ENCODE results near the gene PPIE. TPM values are rescaled to one million over a fixed set of nuclear protein-coding genes. Genes with fewer than 3 reads are reported as not detected.

PPIE gene
- total RNA-seq, 1 donor from 2014 or later = 32.4 TPM

- H3K4me3 ChIP-seq = no peak overlapping the region
- no peaks in the 10 kb centered on the region for H3K4me1 ChIP-seq
- no peak for TF ChIP-seq POLR2AphosphoS5 (IDR thresholded peaks at IDR 0.05; ENCODE audit: insufficient read depth in 1 of 2, low read depth in 1 of 2)
- no peak for TF ChIP-seq CTCF (IDR thresholded peaks at IDR 0.05)
- no peak for TF ChIP-seq POLR2A (IDR thresholded peaks at IDR 0.05)
- H3K27me3 ChIP-seq = no peaks in the 10 kb centered on the region
- intact Hi-C loops (cut with DNase I) = loop anchor here (5.0 kb wide), 1 partner anchor 111 kb away; no protein-coding TSS in a partner anchor
- H3K9me3 ChIP-seq = no peaks in the 10 kb centered on the region
- no peak overlapping the region for H3K27ac ChIP-seq
- DNase-seq (ENCODE audit: extremely low spot score in 2 of 2) = peak in 1 of 2 donors; percentile 47
- H3K36me3 ChIP-seq = no peaks in the 10 kb centered on the region
These were observed 20.9 kb upstream of the PPIE start for GRCh38 chr1:39717809-39718208.

DNA sequence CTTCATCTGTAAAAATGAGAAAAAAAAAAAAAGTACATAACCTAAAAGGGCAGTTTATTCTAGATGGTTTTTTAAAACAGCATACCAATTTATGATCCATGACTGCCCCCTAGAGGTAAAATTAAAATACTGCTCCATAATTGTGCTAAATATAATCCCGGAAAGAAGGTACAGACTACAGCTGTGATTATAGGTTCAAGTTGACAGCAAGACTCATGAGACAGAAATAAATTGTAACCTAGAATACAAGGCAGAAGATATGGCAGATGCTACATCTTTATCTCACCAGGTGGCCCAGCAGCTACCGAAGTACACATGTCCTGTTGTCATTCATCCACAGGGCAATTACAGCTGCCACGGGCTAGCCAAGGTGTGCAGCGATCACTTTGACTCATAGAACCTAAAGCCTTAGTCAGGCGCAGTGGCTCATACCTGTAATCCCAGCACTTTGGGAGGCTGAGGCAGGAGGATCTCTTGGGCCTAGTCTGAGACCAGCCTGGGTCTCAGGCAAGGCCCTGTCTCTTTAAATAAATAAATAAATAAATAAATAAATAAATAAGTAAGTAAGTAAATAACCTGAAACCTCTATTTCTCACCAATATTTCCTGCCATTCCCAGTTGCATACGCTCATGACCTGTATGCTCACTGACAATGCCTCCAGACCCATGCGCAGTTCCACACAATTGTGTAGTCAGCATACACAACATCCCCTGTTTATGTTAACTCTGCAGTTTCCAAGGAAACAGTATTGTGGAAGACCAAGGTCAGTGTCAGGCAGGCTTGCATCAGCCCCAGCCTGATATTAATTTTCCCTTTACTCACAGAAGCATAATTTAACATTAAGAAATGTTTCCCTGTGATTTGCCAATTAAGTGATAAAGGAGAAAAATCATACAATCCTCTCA lies 18.3 kb upstream of the PPIE start:
- no peaks in the 10 kb centered on the region for H3K36me3 ChIP-seq
- DNase-seq (ENCODE audit: extremely low spot score in 2 of 2) = peak in 1 of 2 donors; percentile 40

DNA sequence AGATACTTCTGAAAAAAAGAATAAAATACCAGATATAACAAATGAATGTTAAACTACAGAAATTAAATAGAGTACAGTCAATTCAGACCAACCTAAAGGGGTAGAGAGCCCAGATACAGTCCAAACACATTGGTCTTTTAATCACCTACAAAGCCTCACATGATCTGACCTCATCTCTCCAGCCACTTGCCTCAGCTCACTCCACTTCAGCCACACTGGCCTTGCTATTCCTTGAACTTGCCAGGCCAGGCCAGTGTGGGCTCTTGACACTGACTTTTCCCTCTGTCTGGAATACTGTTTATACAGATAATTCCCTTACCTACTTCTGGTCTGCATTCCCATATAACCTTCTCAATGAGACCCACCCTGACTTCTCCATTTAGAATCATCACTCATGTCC lies 17.0 kb upstream of the PPIE start:
- intact Hi-C loops (cut with DNase I) = no loop called here

More for the DNA sequence above, 18.3 kb upstream of the PPIE start:
- peak in 2 of 3 experiments; percentile 56 to 78 for TF ChIP-seq CTCF (IDR thresholded peaks at IDR 0.05)
- TF ChIP-seq POLR2A (IDR thresholded peaks at IDR 0.05) = no peak
- intact Hi-C loops (cut with DNase I) = no loop called here
- Histone ChIP-seq H3K4me3 (no peak overlapping the region), H3K27ac (no peak overlapping the region), H3K27me3 (no peaks in the 10 kb centered on the region), H3K9me3 (no peaks in the 10 kb centered on the region), H3K4me1 (no peaks in the 10 kb centered on the region)

DNA sequence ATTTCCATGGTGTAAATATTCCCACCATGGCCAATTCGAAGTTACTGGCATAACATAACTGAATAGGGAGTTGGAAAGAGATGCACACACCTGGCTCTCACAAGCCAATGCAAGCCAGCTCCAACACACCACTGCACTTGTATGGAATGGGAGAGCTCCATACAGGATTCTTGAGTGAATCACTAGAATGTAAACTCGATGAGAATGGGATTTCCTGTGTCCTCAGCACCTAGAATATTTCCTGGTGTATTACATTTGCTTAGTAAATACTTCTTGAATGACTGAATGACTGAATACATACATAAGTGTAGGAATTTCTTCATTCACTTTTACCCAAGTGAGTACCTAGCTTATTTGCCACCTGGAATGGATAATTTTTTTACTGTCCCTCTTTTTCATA lies 16.2 kb upstream of the PPIE start:
- H3K27ac ChIP-seq = no peak overlapping the region
- no peaks in the 10 kb centered on the region for H3K27me3 ChIP-seq
- TF ChIP-seq POLR2A (IDR thresholded peaks at IDR 0.05) (no peak), POLR2AphosphoS5 (IDR thresholded peaks at IDR 0.05; ENCODE audit: insufficient read depth in 1 of 2, low read depth in 1 of 2) (no peak), CTCF (IDR thresholded peaks at IDR 0.05) (no peak)
- H3K4me3 ChIP-seq = no peak overlapping the region
- no peaks in the 10 kb centered on the region for H3K36me3 ChIP-seq
- no peaks in the 10 kb centered on the region for H3K4me1 ChIP-seq
- no peaks in the 10 kb centered on the region for H3K9me3 ChIP-seq
- intact Hi-C loops (cut with DNase I) = no loop called here
- DNase-seq (ENCODE audit: extremely low spot score in 2 of 2) = peak in 1 of 2 donors; percentile 37

More for the DNA sequence above, 17.0 kb upstream of the PPIE start:
- TF ChIP-seq POLR2A (IDR thresholded peaks at IDR 0.05) (no peak), CTCF (IDR thresholded peaks at IDR 0.05) (no peak), POLR2AphosphoS5 (IDR thresholded peaks at IDR 0.05; ENCODE audit: insufficient read depth in 1 of 2, low read depth in 1 of 2) (no peak)
- H3K27me3 ChIP-seq = no peaks in the 10 kb centered on the region
- H3K4me3 ChIP-seq = no peak overlapping the region
- no peaks in the 10 kb centered on the region for H3K4me1 ChIP-seq
- no peaks in the 10 kb centered on the region for H3K9me3 ChIP-seq
- H3K27ac ChIP-seq = no peak overlapping the region
- DNase-seq (ENCODE audit: extremely low spot score in 2 of 2) = no peak
- H3K36me3 ChIP-seq = no peaks in the 10 kb centered on the region

DNA sequence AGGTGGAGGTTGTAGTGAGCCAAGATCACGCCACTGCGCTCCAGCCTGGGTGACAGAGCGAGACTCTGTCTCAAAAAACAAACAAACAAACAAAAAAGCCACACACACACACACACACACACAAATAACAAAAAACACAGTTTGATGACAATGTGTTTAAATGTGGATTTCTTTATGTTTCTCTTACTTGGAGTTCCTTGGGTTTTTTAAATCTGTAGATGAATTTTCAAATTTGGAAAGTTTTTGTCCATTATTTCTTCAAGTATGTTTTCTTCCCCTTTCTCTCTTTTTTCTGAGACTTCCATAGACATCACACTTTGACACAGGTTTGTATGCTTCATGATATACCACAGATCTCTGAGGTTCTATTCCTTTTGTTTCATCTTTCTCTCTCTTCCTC lies 12.1 kb upstream of the PPIE start:
- Histone ChIP-seq H3K4me1 (no peaks in the 10 kb centered on the region), H3K27ac (no peak overlapping the region), H3K9me3 (no peaks in the 10 kb centered on the region), H3K36me3 (no peaks in the 10 kb centered on the region), H3K27me3 (no peaks in the 10 kb centered on the region), H3K4me3 (no peak overlapping the region)
- DNase-seq (ENCODE audit: extremely low spot score in 2 of 2) = no peak
- intact Hi-C loops (cut with DNase I) = no loop called here
- TF ChIP-seq POLR2A (IDR thresholded peaks at IDR 0.05) = no peak
- TF ChIP-seq POLR2AphosphoS5 (IDR thresholded peaks at IDR 0.05; ENCODE audit: insufficient read depth in 1 of 2, low read depth in 1 of 2) = no peak
- no peak for TF ChIP-seq CTCF (IDR thresholded peaks at IDR 0.05)
